Neural cell (in vitro differentiated cells): ENCODE results near the gene NRN1L.

Experiments
- EP300 ChIP-seq: fragments of 450-650 bp; conservative IDR thresholded peaks from 2 replicates; pipeline ENCODE4 v1.6.1; 2014; ENCODE audit warnings: antibody characterized with exemption, mild to moderate bottlenecking, moderate library complexity; ENCODE audit not compliant: poor library complexity, severe bottlenecking
- EZH2 ChIP-seq: fragments of 200-600, 300-800 bp; shearing (Covaris generic), sonication (generic); IDR thresholded peaks from 2 replicates; pipeline ENCODE4 v1.6.1; 2014; ENCODE audit warnings: antibody characterized with exemption, low read length, borderline replicate concordance, mild to moderate bottlenecking; ENCODE audit not compliant: insufficient read depth, poor library complexity, severe bottlenecking
- POLR2AphosphoS5 ChIP-seq: IDR thresholded peaks from 2 replicates; pipeline ENCODE4 v1.6.1; 2012
- RAD21 ChIP-seq: fragments of 450-650 bp; conservative IDR thresholded peaks from 2 replicates; pipeline ENCODE4 v1.6.1; 2014; ENCODE audit warnings: antibody characterized with exemption, mild to moderate bottlenecking, moderate library complexity
- TAF1 ChIP-seq: IDR thresholded peaks from 2 replicates; pipeline ENCODE4 v1.6.1; 2012; ENCODE audit warnings: low read depth
- TF ChIP-seq, protein P1 (sequence below): fragments of 450-650 bp; IDR thresholded peaks from 2 replicates; pipeline ENCODE4 v1.5.1; 2014; ENCODE audit warnings: antibody characterized with exemption, mild to moderate bottlenecking, moderate library complexity; ENCODE audit not compliant: poor library complexity, severe bottlenecking
- TF ChIP-seq, protein P2 (sequence below): IDR thresholded peaks from 2 replicates; pipeline ENCODE4 v1.6.1; 2012; ENCODE audit warnings: borderline replicate concordance

DNA sequence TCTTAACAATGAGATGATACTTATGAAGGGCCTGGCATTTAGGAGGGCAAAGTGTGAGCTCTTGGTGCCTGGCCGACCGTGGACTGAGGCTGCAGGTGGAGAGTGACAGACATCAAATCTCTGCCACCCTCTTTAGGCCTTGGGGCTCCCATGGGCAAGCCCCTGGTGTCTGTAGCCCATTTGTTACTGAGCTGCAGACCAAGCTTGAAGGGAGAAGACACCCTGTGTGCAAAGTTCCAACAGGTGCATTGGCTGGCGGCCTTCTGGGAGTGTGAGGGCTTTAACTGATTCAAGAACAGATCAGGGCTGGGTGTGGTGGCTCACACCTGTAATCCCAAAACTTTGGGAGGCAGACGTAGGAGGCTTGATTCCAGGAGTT, 47.8 kb downstream of the NRN1L start:
- no peak for TF ChIP-seq EZH2
- TF ChIP-seq, protein P1, sequence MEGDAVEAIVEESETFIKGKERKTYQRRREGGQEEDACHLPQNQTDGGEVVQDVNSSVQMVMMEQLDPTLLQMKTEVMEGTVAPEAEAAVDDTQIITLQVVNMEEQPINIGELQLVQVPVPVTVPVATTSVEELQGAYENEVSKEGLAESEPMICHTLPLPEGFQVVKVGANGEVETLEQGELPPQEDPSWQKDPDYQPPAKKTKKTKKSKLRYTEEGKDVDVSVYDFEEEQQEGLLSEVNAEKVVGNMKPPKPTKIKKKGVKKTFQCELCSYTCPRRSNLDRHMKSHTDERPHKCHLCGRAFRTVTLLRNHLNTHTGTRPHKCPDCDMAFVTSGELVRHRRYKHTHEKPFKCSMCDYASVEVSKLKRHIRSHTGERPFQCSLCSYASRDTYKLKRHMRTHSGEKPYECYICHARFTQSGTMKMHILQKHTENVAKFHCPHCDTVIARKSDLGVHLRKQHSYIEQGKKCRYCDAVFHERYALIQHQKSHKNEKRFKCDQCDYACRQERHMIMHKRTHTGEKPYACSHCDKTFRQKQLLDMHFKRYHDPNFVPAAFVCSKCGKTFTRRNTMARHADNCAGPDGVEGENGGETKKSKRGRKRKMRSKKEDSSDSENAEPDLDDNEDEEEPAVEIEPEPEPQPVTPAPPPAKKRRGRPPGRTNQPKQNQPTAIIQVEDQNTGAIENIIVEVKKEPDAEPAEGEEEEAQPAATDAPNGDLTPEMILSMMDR, result no peak
- TF ChIP-seq EP300, result no peak
- TF ChIP-seq POLR2AphosphoS5, result no peak
- TF ChIP-seq RAD21, result no peak
- no peak for TF ChIP-seq TAF1
- TF ChIP-seq, protein P2, sequence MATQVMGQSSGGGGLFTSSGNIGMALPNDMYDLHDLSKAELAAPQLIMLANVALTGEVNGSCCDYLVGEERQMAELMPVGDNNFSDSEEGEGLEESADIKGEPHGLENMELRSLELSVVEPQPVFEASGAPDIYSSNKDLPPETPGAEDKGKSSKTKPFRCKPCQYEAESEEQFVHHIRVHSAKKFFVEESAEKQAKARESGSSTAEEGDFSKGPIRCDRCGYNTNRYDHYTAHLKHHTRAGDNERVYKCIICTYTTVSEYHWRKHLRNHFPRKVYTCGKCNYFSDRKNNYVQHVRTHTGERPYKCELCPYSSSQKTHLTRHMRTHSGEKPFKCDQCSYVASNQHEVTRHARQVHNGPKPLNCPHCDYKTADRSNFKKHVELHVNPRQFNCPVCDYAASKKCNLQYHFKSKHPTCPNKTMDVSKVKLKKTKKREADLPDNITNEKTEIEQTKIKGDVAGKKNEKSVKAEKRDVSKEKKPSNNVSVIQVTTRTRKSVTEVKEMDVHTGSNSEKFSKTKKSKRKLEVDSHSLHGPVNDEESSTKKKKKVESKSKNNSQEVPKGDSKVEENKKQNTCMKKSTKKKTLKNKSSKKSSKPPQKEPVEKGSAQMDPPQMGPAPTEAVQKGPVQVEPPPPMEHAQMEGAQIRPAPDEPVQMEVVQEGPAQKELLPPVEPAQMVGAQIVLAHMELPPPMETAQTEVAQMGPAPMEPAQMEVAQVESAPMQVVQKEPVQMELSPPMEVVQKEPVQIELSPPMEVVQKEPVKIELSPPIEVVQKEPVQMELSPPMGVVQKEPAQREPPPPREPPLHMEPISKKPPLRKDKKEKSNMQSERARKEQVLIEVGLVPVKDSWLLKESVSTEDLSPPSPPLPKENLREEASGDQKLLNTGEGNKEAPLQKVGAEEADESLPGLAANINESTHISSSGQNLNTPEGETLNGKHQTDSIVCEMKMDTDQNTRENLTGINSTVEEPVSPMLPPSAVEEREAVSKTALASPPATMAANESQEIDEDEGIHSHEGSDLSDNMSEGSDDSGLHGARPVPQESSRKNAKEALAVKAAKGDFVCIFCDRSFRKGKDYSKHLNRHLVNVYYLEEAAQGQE, result no peak
